Caco-2 (cell line): Measurements from ENCODE around the gene NCF2. TPM values are rescaled to one million over a fixed set of nuclear protein-coding genes. Genes with fewer than 3 reads are reported as not detected.

ENCODE experiments used
- BruUV-seq: library from RNA; stranded (reverse); fragments of 400-500 nt; replicated peaks from 2 replicates; lab custom pipeline; 2021; lab: Mats Ljungman, UMichigan
- CTCF ChIA-PET: fragments of 300-600 bp; sonication (Branson Sonifier 250); formaldehyde crosslinking; loops from one replicate; lab custom pipeline; 2022; ENCODE audit warnings: antibody characterized with exemption; lab: Charles Lee
- POLR2A ChIA-PET: fragments of 300-600 bp; sonication (Branson Sonifier 250); formaldehyde crosslinking; loops from one replicate; lab custom pipeline; 2022; ENCODE audit warnings: antibody characterized with exemption; lab: Charles Lee
- DNase-seq, 2 experiments: peaks; one replicate each; pipeline versions ENCODE4 v3.0.0 to v3.0.0-alpha.2; 2020 to 2022
- H3K27me3 ChIP-seq: replicated peaks from 2 replicates; pipeline ENCODE4 v1.6.0; 2011; ENCODE audit warnings: low read length; ENCODE audit not compliant: control insufficient read depth, insufficient read depth
- H3K36me3 ChIP-seq: 2 replicates; pipeline ENCODE4 v1.5.1; 2011; ENCODE audit warnings: low read length; ENCODE audit not compliant: control insufficient read depth, insufficient read depth
- H3K4me1 ChIP-seq: fragments of 250-450 bp; sonication (Bioruptor Pico); 2 replicates; pipeline ENCODE4 v1.5.1; 2020; ENCODE audit warnings: mild to moderate bottlenecking
- H3K4me3 ChIP-seq: 2 replicates; pipeline ENCODE4 v1.5.1; 2011; ENCODE audit warnings: low read depth, mild to moderate bottlenecking, control low read depth, low read length
- H3K9me3 ChIP-seq: fragments of 250-450 bp; sonication (Bioruptor Pico); 2 replicates; pipeline ENCODE4 v1.5.1; 2020; ENCODE audit warnings: mild to moderate bottlenecking, moderate library complexity
- H3K27ac Mint-ChIP-seq: one replicate; pipeline ENCODE4 v1.8.0; 2022; ENCODE audit warnings: mixed read lengths; ENCODE audit not compliant: unreplicated experiment
- H3K27me3 Mint-ChIP-seq: one replicate; pipeline ENCODE4 v1.8.0; 2022; ENCODE audit warnings: mixed read lengths; ENCODE audit not compliant: insufficient read depth, unreplicated experiment
- H3K36me3 Mint-ChIP-seq: one replicate; pipeline ENCODE4 v1.8.0; 2022; ENCODE audit warnings: mild to moderate bottlenecking, mixed read lengths; ENCODE audit not compliant: insufficient read depth, unreplicated experiment
- H3K4me1 Mint-ChIP-seq: one replicate; pipeline ENCODE4 v1.8.0; 2022; ENCODE audit warnings: low read depth, mixed read lengths; ENCODE audit not compliant: unreplicated experiment
- H3K4me3 Mint-ChIP-seq: one replicate; pipeline ENCODE4 v1.8.0; 2022; ENCODE audit warnings: mild to moderate bottlenecking, moderate library complexity, mixed read lengths; ENCODE audit not compliant: unreplicated experiment
- H3K9me3 Mint-ChIP-seq: one replicate; pipeline ENCODE4 v1.8.0; 2022; ENCODE audit warnings: mixed read lengths; ENCODE audit not compliant: unreplicated experiment
- intact Hi-C: fragments of 100-400 bp; cut with micrococcal nuclease; formaldehyde crosslinking; loops from one replicate; pipeline ENCODE4 v1.10.0; 2022; ENCODE audit not compliant: unreplicated experiment
- total RNA-seq: library from RNA; stranded (reverse); gene quantifications from 2 replicates; pipeline ENCODE4 v1.2.3, GENCODE V29; 2022
- TF ChIP-seq, protein P1 (sequence below), 2 experiments: fragments of 200-600 bp in 1 of 2; IDR thresholded peaks; 1 replicate in 1 of 2; 2 replicates in 1 of 2; pipeline versions ENCODE4 v1.5.1 to v1.8.0; 2011 to 2022; ENCODE audit warnings: antibody characterized with exemption in 1 of 2, control low read depth in 1 of 2, inconsistent platforms in 1 of 2, low read depth in 1 of 2, low read length in 1 of 2, mild to moderate bottlenecking in 1 of 2, moderate library complexity in 1 of 2; ENCODE audit not compliant: insufficient read depth in 1 of 2, severe bottlenecking in 1 of 2, unreplicated experiment in 1 of 2

The NCF2 gene
- total RNA-seq, 1 experiment from 2014 or later, result not detected

DNA sequence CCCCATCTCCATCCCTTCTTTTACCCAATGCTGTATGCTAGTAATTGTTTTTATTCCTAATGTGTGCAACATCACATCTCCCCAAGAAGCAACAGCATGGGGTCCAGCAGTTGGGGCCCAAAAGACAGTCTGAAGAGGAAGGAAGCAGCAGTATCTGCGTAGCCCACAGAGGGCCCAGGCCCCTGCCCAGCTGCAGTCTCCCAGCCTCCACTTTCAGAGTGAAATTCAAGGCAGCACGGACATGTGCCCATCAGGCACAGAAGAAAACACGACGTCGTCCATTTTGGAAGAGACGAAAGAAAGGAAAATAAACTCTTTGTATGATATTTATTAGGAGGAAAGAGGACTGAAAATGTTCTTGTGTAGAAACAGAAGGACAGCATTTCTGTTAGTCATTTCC, 37.4 kb downstream of the NCF2 start:
- H3K4me3 Mint-ChIP-seq, result peak overlapping the region; percentile 64
- H3K9me3 Mint-ChIP-seq, result no peaks in the 10 kb centered on the region
- H3K27me3 Mint-ChIP-seq, result no peaks in the 10 kb centered on the region
- TF ChIP-seq, protein P1, sequence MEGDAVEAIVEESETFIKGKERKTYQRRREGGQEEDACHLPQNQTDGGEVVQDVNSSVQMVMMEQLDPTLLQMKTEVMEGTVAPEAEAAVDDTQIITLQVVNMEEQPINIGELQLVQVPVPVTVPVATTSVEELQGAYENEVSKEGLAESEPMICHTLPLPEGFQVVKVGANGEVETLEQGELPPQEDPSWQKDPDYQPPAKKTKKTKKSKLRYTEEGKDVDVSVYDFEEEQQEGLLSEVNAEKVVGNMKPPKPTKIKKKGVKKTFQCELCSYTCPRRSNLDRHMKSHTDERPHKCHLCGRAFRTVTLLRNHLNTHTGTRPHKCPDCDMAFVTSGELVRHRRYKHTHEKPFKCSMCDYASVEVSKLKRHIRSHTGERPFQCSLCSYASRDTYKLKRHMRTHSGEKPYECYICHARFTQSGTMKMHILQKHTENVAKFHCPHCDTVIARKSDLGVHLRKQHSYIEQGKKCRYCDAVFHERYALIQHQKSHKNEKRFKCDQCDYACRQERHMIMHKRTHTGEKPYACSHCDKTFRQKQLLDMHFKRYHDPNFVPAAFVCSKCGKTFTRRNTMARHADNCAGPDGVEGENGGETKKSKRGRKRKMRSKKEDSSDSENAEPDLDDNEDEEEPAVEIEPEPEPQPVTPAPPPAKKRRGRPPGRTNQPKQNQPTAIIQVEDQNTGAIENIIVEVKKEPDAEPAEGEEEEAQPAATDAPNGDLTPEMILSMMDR (IDR thresholded peaks at IDR 0.05; ENCODE audit: insufficient read depth in 1 of 2, low read depth in 1 of 2, low read length in 1 of 2, severe bottlenecking in 1 of 2, unreplicated experiment in 1 of 2), result no peak
- BruUV-seq, result no TSS peak
- H3K4me1 Mint-ChIP-seq, result peaks cover 17% of the 10 kb centered on the region
- Histone ChIP-seq H3K4me3 (no peak overlapping the region), H3K27me3 (no peaks in the 10 kb centered on the region), H3K9me3 (no peaks in the 10 kb centered on the region), H3K36me3 (peaks cover 6% of the 10 kb centered on the region), H3K4me1 (no peaks in the 10 kb centered on the region; the same call in 1 of the 2 replicates)
- ChIA-PET POLR2A (no interaction called here), CTCF (no interaction called here)
- DNase-seq, result no peak
- peak overlapping the region; percentile 50 for H3K27ac Mint-ChIP-seq
- intact Hi-C loops, result loop anchor here (2.0 kb wide), 1 partner anchor 70 kb away; no protein-coding TSS in a partner anchor
- H3K36me3 Mint-ChIP-seq, result peaks cover 58% of the 10 kb centered on the region

DNA sequence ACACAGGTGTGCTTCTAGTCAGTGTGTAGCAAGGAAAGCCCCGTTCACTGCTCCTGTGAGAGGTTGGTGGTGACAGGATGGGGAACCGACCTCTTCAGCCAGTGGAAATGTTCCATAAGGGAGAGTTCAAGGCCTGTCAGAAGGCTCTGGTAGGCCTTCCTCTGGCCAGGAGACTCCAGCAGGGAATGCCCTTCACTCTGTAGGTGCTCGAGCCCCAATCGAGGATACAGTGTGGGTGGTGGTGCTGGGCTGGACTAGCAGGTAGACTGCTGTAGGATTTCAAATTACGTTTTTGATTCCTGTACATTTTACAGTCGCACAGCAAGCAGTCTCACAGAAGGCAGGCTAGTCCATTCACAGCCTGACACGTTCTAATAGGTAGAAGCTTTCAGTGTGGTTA, 37.8 kb downstream of the NCF2 start:
- Mint-ChIP-seq H3K36me3 (peaks cover 55% of the 10 kb centered on the region), H3K27me3 (no peaks in the 10 kb centered on the region), H3K4me3 (no peak overlapping the region), H3K4me1 (peaks cover 17% of the 10 kb centered on the region), H3K27ac (peak overlapping the region; percentile 50), H3K9me3 (no peaks in the 10 kb centered on the region)
- Histone ChIP-seq H3K4me1 (no peaks in the 10 kb centered on the region; the same call in 1 of the 2 replicates), H3K27me3 (no peaks in the 10 kb centered on the region), H3K4me3 (no peak overlapping the region), H3K9me3 (no peaks in the 10 kb centered on the region), H3K36me3 (peaks cover 6% of the 10 kb centered on the region)
- DNase-seq, result no peak
- TF ChIP-seq, protein P1 (IDR thresholded peaks at IDR 0.05; ENCODE audit: insufficient read depth in 1 of 2, low read depth in 1 of 2, low read length in 1 of 2, severe bottlenecking in 1 of 2, unreplicated experiment in 1 of 2), result no peak
- no TSS peak for BruUV-seq
- ChIA-PET CTCF (no interaction called here), POLR2A (no interaction called here)
- intact Hi-C loops, result loop anchor here (2.0 kb wide), 1 partner anchor 70 kb away; no protein-coding TSS in a partner anchor

DNA sequence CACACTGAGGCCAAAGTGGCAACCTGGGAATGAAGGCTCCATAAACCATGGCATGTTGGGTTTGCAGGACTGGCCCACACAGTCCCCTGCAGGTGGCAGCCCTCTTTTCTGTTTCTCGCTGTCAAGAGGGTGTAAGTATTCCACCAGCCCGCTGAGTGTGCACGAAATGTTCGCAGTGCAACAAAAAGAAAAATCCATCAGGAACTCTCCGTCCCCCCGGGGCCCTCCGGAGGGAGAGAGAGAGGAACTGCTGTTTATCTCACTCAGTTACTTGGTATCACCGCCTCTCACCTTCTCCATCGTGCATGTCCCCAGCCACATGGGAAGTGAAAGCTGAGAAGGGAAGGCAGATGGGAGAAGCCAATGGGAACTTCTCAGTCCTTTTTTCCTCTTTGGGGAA, 38.3 kb downstream of the NCF2 start:
- H3K4me1 ChIP-seq, result no peaks in the 10 kb centered on the region; the same call in 1 of the 2 replicates
- ChIA-PET CTCF (no interaction called here), POLR2A (no interaction called here)
- peaks cover 6% of the 10 kb centered on the region for H3K36me3 ChIP-seq
- H3K4me1 Mint-ChIP-seq, result peaks cover 17% of the 10 kb centered on the region
- H3K9me3 Mint-ChIP-seq, result no peaks in the 10 kb centered on the region
- TF ChIP-seq, protein P1 (IDR thresholded peaks at IDR 0.05; ENCODE audit: insufficient read depth in 1 of 2, low read depth in 1 of 2, low read length in 1 of 2, severe bottlenecking in 1 of 2, unreplicated experiment in 1 of 2), result no peak
- no peak overlapping the region for H3K27ac Mint-ChIP-seq
- no peaks in the 10 kb centered on the region for H3K27me3 Mint-ChIP-seq
- H3K4me3 ChIP-seq, result no peak overlapping the region
- H3K9me3 ChIP-seq, result no peaks in the 10 kb centered on the region
- DNase-seq, result no peak
- H3K36me3 Mint-ChIP-seq, result peaks cover 55% of the 10 kb centered on the region
- intact Hi-C loops, result loop anchor here (2.0 kb wide), 1 partner anchor 71 kb away; no protein-coding TSS in a partner anchor
- BruUV-seq, result no TSS peak
- H3K27me3 ChIP-seq, result no peaks in the 10 kb centered on the region
- H3K4me3 Mint-ChIP-seq, result no peak overlapping the region
